Transverse colon (tissue), 4 donors: ENCODE measurements around the gene TMED6. TPM values are rescaled to one million over a fixed set of nuclear protein-coding genes. Genes with fewer than 3 reads are reported as not detected.

Experiments used
- total RNA-seq, 4 donors: library from RNA; depleted of rRNA; stranded (reverse); fragments of >200 nt; gene quantifications; one replicate each; pipeline ENCODE4 v1.1.0, GENCODE V29; 2016

The TMED6 gene
- total RNA-seq, 4 donors from 2014 or later: 5.7 to 6.8 TPM; not detected in 2

Other genes starting within 250 kb of the TMED6 start
- 10 to 100 TPM in 1 of 4 donors, 1 to 10 TPM in 2, under 1 TPM in 1; 0.20 to 12.0 (median 7.9) TPM for gene HAS3, start 246.1 kb downstream of the TMED6 start, total RNA-seq
- gene CHTF8, start 219.2 kb downstream of the TMED6 start, total RNA-seq: 100 to 1,000 TPM in 1 of 4 donors, 10 to 100 TPM in 3; 49.2 to 207 (median 68.9) TPM
- gene UTP4, start 219.1 kb downstream of the TMED6 start, total RNA-seq: 10 to 100 TPM; 10.1 to 79.4 (median 17.6) TPM
- gene SNTB2, start 164.6 kb downstream of the TMED6 start, total RNA-seq: 10 to 100 TPM; 14.2 to 31.4 (median 24.1) TPM
- gene VPS4A, start 40.4 kb downstream of the TMED6 start, total RNA-seq: 100 to 1,000 TPM in 1 of 4 donors, 10 to 100 TPM in 3; 11.9 to 151 (median 42.7) TPM
- gene PDF, start 21.2 kb downstream of the TMED6 start, total RNA-seq: 10 to 100 TPM in 2 of 4 donors, 1 to 10 TPM in 2; 2.2 to 19.5 (median 8.8) TPM
- 10 to 100 TPM; 29.5 to 52.0 (median 48.3) TPM for gene COG8, start 12.2 kb downstream of the TMED6 start, total RNA-seq
- 10 to 100 TPM in 2 of 4 donors, 1 to 10 TPM in 2; 1.8 to 17.3 (median 8.9) TPM for gene NIP7, start 12.0 kb downstream of the TMED6 start, total RNA-seq
- gene TERF2, start 34.2 kb upstream of the TMED6 start, total RNA-seq: 100 to 1,000 TPM in 1 of 4 donors, 10 to 100 TPM in 2, 1 to 10 TPM in 1; 8.6 to 104 (median 17.3) TPM
- 10 to 100 TPM; 30.3 to 60.5 (median 42.4) TPM for gene CYB5B, start 72.8 kb upstream of the TMED6 start, total RNA-seq
- gene NFAT5, start 214.2 kb upstream of the TMED6 start, total RNA-seq: 100 to 1,000 TPM in 2 of 4 donors, 10 to 100 TPM in 2; 37.3 to 131 (median 88.8) TPM